GM12865 (cell line): ENCODE data around the gene MSMO1.

Experiments used
- DNase-seq: peaks from one replicate; pipeline ENCODE4 v3.0.0; 2010; ENCODE audit warnings: low read depth
- H3K4me3 ChIP-seq: 2 replicates; pipeline ENCODE4 v1.5.1; 2011; ENCODE audit warnings: mild to moderate bottlenecking, low read depth, low read length, control low read depth
- TF ChIP-seq, protein P1 (sequence below): IDR thresholded peaks from 2 replicates; pipeline ENCODE4 v1.5.1; 2011; ENCODE audit warnings: low read length, control low read depth, low read depth, inconsistent platforms; ENCODE audit not compliant: insufficient read depth; ENCODE audit errors: missing control alignments

The MSMO1 gene

DNA sequence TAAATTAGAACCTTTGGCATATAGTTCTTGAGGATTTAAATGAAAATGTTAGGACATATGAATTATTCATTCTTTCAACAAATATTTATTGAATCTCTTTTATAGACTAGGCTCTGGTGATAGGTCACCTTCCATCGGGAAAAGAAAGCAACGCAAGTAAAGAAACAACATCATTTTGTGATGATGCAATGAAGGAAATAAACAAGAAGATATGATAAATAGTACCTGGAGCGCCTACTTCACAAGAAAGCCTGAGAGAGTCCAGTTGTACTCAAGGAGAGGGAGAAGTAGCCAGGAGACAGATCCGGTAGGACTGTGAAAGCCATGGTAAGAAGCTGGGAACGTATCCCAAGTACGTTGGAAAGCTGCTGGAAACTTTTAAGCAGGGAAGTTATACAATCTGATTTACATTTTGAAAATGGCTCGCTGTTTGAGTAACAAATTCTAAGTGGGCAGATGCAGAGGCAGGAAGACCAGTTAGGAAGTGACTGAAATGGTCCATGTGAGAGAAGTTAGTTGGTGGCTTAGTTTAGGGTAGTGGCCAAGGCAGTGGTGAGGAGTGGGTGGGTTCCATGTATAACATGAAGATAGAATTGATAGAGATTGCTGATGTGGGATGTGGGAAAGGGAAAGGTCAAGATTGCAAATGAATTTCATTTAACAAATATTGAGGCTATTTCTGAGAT lies 33.7 kb downstream of the MSMO1 start:
- TF ChIP-seq, protein P1, sequence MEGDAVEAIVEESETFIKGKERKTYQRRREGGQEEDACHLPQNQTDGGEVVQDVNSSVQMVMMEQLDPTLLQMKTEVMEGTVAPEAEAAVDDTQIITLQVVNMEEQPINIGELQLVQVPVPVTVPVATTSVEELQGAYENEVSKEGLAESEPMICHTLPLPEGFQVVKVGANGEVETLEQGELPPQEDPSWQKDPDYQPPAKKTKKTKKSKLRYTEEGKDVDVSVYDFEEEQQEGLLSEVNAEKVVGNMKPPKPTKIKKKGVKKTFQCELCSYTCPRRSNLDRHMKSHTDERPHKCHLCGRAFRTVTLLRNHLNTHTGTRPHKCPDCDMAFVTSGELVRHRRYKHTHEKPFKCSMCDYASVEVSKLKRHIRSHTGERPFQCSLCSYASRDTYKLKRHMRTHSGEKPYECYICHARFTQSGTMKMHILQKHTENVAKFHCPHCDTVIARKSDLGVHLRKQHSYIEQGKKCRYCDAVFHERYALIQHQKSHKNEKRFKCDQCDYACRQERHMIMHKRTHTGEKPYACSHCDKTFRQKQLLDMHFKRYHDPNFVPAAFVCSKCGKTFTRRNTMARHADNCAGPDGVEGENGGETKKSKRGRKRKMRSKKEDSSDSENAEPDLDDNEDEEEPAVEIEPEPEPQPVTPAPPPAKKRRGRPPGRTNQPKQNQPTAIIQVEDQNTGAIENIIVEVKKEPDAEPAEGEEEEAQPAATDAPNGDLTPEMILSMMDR, result no peak
- no peak overlapping the region for H3K4me3 ChIP-seq
- DNase-seq, result no peak

DNA sequence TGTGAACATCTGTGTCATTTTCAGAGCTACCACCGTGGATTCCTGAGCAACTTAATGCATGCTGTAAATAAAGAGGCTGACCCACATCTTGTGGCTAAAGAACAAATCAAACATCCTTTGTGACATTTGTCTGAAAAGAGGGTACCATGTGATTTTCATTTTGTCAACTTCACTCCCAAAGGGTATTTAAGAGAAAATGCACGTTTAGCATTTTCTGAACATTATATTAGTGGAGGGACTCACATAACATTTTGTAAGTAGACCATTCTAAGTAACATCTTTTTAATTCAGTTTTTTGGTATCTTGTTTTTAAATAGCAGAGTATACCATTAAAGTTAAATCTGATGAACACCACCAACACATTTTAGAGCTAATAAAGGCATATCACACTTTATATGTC lies 34.3 kb downstream of the MSMO1 start:
- TF ChIP-seq, protein P1, result no peak
- no peak overlapping the region for H3K4me3 ChIP-seq
- DNase-seq, result no peak

DNA sequence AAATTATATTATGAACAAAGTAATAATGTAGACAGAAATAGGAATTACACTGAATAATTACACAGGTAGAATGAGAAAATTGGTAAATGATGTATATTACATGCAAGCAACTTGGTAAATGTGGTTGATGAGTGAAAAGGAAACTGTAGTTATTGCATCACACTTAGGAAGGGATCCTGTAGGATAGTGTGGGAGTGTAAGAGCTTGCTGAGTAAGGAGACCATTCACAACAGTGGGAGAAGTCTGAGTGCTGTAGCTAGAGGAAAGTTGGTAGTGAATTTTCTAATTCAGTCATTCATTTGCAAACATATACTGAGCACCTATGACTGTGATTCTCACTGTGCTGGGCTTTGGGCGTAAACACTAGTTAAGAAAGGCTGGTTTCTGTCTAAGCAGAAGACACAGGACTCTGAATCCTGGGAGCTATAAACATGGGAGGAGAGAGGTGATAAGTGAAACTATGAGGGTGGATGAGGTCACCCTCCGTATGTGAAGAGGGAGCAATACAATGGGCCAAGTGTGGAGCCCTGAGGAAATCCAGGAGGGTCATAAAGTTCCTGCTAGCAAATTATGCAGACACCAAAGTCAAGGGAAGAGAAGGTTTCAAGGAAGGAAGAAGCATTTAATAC lies 37.1 kb downstream of the MSMO1 start:
- no peak overlapping the region for H3K4me3 ChIP-seq
- DNase-seq, result no peak
- TF ChIP-seq, protein P1, result no peak

DNA sequence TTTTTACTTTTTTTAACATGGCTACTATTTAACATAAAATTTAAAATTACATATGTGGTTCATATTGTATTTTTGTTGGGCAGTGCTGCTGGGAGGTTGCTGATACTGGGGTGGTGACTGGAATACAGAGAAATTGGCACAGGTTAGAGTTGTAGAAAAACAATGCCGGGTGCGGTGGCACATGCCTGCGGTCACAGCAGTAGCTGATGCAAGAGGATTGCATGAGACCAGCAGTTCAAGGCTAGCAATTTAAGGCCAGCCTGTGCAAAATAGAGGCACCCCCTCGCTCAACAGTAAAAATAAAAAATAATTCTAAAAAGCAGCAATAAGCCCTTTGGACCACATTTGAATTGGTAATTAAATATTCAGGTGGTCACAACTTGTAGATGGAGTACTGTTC lies 39.6 kb downstream of the MSMO1 start:
- TF ChIP-seq, protein P1, result no peak
- DNase-seq, result no peak
- H3K4me3 ChIP-seq, result no peak overlapping the region

DNA sequence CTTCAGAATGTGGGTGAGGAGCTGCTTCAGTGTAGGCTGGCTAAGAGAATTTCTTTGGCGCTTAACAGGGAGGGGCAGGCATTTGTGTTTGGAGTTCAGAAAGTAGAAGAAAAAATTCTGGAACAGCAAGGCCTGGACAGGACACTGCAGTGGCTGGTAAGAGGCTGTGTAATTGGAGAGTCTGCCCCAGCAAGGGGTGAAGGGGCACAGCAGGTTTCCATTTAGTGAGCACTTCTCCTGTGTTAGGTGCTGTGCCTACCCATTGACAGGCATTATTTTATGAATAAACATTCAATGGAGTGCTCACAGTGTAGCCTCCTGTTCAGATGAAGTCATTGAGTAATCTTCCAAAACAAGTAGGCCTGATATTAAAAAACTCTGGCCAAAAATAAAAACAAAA lies 40.6 kb downstream of the MSMO1 start:
- no peak overlapping the region for H3K4me3 ChIP-seq
- DNase-seq, result no peak
- TF ChIP-seq, protein P1, result no peak

DNA sequence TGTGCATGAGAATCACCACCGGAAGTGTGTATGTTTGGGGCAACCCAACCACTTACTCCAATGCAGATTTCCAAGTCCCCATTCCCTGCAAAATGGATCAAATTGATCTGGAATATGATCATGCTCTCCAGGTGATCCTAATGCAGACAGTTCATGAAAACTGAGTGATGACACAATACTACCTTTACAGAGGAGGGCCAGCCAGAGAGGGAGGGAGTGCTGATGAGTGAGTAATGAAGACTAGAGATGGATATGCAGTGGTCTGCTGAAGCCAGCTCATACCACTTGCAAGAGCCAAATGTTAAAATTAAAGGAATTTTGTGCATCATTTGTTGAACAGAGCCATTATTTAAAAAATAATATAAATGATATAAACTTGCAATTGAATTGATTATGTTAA lies 41.1 kb downstream of the MSMO1 start:
- H3K4me3 ChIP-seq, result no peak overlapping the region
- TF ChIP-seq, protein P1, result no peak
- no peak for DNase-seq

DNA sequence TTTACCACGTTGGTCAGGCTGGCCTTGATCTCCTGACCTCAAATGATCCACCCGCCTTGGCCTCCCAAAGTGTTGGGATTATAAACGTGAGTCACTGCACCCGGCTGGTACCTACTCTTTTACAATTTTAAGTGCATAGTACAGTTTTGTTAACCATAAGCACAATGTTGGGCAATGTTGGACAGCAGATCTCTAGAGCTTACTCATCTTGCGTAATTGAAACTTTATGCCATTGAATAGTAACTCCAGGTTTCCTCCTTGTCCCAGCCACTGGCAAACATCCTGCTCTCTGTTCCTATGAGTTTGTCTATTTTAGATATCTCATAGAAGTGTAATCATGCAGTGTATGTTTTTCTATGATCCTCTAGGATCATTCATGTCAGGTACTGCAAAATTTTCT lies 42.1 kb downstream of the MSMO1 start:
- DNase-seq, result no peak
- H3K4me3 ChIP-seq, result no peak overlapping the region
- TF ChIP-seq, protein P1, result no peak
